HG02870 (cell line): ENCODE results near the gene GRIA3.
"Not testable (repeated sequence)": the region's sequence is repeated elsewhere in the genome, so short reads cannot be mapped to it uniquely, and the experiment has no call there.

ENCODE experiments used
- ATAC-seq: cut with Tn5 transposase; IDR thresholded peaks from one replicate; pipeline ENCODE4 v1.9.1; 2021; ENCODE audit warnings: mild to moderate bottlenecking, moderate library complexity; ENCODE audit not compliant: unreplicated experiment

GRIA3 gene

GRCh38 chrX:123518791-123519190, 334.7 kb downstream of the GRIA3 start:
- ATAC-seq = no peak

DNA sequence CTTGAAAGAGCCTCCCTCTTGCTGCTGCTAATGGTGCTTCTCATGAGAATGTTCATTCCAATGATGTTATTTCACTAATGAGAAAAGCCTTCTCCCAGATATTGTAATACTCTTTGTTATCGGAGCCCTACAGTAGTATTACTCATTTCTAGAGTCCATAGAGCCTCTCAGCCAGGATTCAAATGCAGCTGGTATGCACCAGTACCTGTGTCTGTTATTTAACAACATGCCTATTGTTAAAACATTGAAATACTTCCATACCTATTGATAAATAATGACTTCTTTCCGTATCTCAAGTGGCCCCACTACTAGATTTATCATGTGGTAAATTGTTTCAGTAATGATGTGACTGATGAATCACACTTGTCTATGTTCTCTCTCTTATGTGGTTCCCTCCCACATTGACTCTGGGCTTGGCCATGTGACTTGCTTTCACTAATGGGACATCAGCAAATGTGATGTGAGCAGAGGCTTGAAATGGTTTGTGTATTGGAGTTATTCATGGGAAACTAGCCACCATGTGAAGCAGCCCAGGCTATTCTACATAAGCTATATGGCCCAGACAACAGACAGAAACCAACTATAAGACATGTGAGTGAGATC, 341.1 kb downstream of the GRIA3 start:
- ATAC-seq = no peak

- ATAC-seq = not testable (repeated sequence)
These were observed 346.6 kb downstream of the GRIA3 start for GRCh38 chrX:123530726-123531125.
